NB4 (cell line): ENCODE data around the gene ABHD4.

ENCODE experiments used
- CTCF ChIP-seq: IDR thresholded peaks from one replicate; pipeline ENCODE4 v1.5.1; 2012; ENCODE audit warnings: low read depth, low read length
- MAX ChIP-seq: IDR thresholded peaks from 2 replicates; pipeline ENCODE4 v1.6.1; 2011; ENCODE audit warnings: low read depth, low read length

GRCh38 chr14:22630486-22630885 lies 32.4 kb downstream of the ABHD4 start:
- TF ChIP-seq CTCF (no peak), MAX (no peak)
